Right lobe of liver (tissue), 4 donors: ENCODE data around the gene APBA2.

Experiments used
- POLR2A ChIP-seq: fragments of 450-650 bp; IDR thresholded peaks from one replicate; pipeline ENCODE4 v1.6.1; 2017; ENCODE audit warnings: antibody characterized with exemption, mild to moderate bottlenecking
- TF ChIP-seq, protein P1 (sequence below), 4 donors: fragments of 200-600 bp in 3 of 4; fragments of 450-650 bp in 1 of 4; IDR thresholded peaks; one replicate each; pipeline versions ENCODE4 v1.5.1 to v1.8.0; 2016 to 2022; ENCODE audit warnings: antibody characterized with exemption in 4 of 4, mild to moderate bottlenecking in 2 of 4
- donor health status: DM: no; HTN: no; CAD: no.
- donor health status: DM: no; HTN: no; CAD: no.
- donor health status: DM: no; HTN: yes; CAD: no.

DNA sequence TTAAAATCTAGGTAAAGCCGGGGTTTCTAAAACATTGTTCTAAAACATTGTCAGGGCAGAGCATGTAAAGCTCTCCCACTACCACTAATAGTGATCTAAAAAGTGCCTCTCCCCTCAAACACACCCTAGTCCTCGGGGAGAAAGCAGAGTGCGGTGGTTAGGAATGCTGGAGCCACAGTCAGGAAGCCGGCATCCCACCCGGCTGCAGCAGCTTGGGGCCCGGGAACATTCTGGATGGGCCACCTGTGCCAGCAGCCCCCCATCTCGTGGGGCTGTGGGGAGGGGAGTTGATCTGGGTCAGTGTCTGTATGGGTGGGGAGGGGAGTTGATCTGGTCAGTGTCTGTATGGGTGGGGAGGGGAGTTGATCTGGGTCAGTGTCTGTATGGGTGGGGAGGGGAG, 176.9 kb downstream of the APBA2 start:
- TF ChIP-seq, protein P1, sequence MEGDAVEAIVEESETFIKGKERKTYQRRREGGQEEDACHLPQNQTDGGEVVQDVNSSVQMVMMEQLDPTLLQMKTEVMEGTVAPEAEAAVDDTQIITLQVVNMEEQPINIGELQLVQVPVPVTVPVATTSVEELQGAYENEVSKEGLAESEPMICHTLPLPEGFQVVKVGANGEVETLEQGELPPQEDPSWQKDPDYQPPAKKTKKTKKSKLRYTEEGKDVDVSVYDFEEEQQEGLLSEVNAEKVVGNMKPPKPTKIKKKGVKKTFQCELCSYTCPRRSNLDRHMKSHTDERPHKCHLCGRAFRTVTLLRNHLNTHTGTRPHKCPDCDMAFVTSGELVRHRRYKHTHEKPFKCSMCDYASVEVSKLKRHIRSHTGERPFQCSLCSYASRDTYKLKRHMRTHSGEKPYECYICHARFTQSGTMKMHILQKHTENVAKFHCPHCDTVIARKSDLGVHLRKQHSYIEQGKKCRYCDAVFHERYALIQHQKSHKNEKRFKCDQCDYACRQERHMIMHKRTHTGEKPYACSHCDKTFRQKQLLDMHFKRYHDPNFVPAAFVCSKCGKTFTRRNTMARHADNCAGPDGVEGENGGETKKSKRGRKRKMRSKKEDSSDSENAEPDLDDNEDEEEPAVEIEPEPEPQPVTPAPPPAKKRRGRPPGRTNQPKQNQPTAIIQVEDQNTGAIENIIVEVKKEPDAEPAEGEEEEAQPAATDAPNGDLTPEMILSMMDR (IDR thresholded peaks at IDR 0.05), result no peak
- no peak for TF ChIP-seq POLR2A
